OCI-LY3 (cell line): ENCODE measurements around the gene NOCT.

ENCODE experiments used
- EZH2phosphoT487 ChIP-seq: fragments of 200-600 bp; shearing (Covaris generic); IDR thresholded peaks from 2 replicates; pipeline ENCODE4 v1.6.1; 2018; ENCODE audit warnings: antibody characterized with exemption, mixed run types, low read depth
- TF ChIP-seq, protein P1 (sequence below): fragments of 200-600, 300-600 bp; sonication (generic); IDR thresholded peaks from 2 replicates; pipeline ENCODE4 v1.5.1; 2014; ENCODE audit warnings: antibody characterized with exemption, low read length, low read depth

DNA sequence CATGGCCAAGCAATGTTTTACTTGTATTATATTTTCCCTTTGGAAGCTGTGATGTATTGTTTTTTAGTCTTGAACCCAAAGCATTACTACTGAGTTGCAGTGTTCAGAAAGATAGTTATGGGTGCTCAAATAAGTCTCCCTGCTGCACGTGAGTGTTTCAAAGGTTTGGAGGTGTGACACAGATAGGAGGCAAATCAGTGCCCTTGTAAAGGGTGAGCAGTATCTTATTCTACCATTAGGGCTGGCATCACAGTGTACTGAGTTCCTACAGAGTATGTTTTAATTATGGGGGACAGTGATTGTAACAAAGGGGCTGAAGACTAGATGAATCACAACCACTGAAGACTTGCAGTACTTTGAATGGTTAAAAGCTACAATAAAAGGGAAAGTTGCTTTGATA lies 38.3 kb downstream of the NOCT start:
- TF ChIP-seq, protein P1, sequence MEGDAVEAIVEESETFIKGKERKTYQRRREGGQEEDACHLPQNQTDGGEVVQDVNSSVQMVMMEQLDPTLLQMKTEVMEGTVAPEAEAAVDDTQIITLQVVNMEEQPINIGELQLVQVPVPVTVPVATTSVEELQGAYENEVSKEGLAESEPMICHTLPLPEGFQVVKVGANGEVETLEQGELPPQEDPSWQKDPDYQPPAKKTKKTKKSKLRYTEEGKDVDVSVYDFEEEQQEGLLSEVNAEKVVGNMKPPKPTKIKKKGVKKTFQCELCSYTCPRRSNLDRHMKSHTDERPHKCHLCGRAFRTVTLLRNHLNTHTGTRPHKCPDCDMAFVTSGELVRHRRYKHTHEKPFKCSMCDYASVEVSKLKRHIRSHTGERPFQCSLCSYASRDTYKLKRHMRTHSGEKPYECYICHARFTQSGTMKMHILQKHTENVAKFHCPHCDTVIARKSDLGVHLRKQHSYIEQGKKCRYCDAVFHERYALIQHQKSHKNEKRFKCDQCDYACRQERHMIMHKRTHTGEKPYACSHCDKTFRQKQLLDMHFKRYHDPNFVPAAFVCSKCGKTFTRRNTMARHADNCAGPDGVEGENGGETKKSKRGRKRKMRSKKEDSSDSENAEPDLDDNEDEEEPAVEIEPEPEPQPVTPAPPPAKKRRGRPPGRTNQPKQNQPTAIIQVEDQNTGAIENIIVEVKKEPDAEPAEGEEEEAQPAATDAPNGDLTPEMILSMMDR: no peak
- no peak for TF ChIP-seq EZH2phosphoT487
